Ureter (tissue), 1 donor: ENCODE measurements around the gene APBA1. TPM values are rescaled to one million over a fixed set of nuclear protein-coding genes. Genes with fewer than 3 reads are reported as not detected.

Source experiments
- DNase-seq: peaks from one replicate; pipeline ENCODE4 v3.0.0-alpha.2; 2020; ENCODE audit warnings: low spot score
- total RNA-seq: library from RNA; stranded (reverse); gene quantifications from one replicate; pipeline ENCODE4 v1.2.4, GENCODE V29; 2023
- donor health status: DM: yes; HTN: yes; CAD: no.

APBA1 gene
- total RNA-seq, 1 donor from 2014 or later: 21.1 TPM

DNA sequence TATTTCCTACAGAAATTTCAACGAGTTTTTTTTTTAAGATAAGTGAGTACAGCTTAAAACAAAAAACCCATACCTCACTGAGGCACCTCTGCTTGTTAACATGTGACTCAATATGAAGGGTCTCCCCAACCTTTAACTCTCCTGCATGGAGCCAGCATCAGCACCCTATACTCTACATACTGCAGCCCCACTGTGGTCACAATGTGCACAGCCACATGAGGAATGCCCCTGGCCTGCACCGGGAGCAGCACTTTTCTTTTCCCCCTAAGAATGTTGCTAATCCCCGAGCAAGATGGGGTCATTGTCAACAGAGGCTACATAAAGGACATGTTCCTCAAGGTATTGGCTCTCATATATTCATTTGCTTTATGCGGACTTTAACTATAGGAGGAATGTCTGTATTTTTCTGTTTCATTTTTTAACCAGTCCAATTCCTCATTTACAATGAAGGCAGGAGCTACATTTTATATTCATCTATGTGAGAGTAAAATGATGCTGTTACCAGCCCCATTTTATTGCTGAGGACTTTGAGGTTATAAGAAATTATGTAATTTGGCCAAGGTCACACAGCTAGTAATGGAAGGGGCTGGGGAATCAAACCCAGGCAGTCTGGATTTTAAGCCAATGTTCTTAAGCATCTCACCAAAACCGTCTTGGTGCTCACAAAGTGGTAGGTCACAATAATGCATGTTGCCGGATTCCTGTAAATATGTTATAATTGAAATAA is 93.0 kb downstream of the APBA1 start:
- DNase-seq: no peak

DNA sequence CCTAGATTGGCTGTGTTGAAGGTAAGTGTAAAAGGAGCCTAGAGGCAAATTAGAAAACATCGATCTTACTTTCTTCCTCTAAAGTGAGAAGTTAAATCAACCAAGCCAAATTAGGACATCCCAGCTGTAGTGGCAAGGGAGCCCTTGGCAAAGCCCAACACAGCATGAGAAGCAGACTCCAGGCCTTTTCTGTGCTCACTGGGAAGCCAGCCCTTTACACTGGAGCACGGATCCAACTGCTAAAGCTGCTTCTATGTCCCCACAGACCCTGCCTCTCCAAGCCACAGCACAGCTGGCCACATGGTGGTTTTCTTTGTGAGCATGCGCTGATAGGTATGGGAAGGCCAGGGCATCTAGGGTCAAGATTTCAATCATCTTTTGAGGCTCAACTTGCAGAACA is 94.1 kb downstream of the APBA1 start:
- no peak for DNase-seq

DNA sequence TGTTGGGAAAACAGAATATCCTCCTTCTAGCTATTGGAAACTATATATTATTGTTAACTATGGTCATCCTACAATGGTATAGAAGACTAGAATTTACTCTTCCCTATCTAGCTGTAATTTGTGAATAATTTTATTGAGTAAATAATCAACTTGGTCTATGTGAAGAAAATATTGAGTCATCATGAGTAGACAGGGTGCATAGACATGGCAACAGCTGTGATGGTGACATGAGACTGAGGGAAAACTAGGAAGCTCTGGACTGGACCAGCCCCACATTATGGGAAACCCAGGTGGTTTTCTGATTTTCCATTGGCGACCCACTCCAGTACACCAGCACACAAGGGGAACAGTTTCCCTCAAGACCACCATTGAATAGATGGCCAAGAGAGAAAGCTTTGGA is 95.0 kb downstream of the APBA1 start:
- no peak for DNase-seq

DNA sequence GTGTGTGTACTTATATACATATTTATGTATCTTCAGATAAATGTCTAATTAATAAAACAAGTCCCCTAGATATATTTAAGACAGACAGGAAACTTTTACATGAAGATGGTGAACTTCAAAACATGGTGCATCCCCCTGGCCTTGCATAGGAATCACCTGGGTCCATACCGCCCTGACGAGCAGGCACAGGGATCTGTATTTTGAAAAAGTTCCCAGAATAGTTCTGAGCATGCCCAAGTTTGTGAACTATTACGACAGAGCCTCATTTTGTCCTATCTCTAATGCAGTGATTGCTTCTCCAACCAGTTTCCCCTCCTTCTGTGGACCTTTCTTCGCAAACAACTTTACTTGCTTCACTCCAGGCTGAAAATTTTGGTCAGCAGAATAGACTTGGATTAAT is 98.1 kb downstream of the APBA1 start:
- no peak for DNase-seq

DNA sequence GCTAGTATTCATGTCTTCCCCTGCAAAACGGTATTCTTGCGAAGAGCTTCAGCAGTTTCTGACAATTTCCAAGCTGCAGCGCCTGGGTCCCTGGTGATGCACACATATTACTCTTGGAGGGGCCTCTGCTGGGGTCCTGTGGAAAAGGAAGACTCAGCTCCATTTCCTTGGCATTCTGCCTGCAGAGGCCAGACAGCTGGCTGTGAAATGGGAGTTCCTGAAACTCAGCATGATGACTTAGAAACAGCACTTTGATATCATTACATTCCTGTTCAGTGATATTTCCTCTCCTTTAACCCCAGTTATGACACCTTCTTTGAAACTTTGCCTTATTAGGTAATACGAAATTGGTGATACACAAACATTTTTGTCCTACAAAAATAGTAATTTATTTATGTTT is 98.5 kb downstream of the APBA1 start:
- no peak for DNase-seq

DNA sequence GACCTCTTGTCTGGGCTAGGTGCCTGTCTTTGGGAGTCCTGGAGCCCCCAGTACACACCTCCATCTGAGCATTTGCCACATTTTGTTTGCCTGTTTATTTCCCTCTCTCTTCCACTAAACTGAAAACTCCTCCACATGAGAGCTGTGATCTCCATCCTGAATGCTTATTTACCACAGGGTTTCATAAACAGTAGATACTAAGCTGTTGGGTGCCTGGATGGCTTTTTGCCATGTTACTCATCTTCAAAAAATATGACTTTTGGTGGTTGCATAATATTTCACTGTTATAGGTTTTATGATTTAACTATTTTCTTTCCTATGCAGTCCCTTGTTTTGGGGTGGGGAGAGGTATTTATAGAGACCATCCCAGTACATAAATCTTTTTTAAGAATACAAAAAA is 99.6 kb downstream of the APBA1 start:
- DNase-seq: no peak

DNA sequence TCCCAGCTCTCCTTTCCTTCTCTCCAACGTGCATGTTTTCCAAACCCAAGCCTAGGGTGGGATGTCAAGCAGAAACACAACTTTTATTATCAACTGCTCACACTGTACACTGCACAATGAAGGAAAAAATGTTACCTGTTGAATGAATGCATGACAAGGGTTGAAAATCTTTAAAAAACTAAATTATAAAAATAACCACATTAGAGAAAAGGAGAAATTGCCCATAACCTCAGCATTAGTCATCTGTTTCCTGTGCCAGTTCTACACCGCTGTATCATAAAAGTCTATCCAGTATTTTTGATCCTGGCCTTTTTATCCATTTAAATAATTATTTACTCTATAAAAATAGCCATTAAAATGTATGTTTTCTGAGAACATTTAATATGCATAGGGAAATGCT is 101.1 kb downstream of the APBA1 start:
- DNase-seq: no peak

DNA sequence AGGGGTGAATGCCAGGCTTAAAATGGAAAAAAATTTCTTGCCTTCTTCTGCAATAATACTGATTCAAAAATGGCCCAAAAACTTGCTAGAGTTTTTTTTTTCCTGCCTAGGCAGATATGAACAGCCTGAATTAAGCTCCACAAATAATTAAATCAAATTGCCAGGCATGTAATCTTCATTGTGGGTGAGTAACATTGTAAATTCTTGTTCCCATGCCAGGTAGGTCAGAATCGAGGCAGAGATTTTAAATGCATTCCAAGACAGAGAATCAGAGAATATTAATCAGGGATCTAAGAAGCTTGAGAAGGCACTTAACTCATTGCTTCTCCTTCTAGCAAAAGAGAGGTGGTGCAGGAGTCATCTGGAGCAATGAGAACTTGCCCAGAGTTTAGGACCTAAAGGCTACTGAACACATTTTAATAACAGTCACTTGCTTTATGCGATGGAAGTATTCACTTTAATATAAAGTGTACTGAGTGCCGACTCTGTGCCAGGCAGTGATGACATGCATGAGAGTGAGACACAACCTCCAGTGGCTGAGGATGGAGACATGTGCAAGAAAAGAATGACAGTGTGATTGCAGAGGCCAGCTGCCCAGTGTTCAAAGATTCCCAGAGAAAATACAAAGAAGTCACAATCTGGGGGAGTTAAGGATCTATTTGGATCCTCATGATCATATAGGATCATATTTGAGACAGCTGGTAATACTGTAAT is 102.3 kb downstream of the APBA1 start:
- DNase-seq: no peak

DNA sequence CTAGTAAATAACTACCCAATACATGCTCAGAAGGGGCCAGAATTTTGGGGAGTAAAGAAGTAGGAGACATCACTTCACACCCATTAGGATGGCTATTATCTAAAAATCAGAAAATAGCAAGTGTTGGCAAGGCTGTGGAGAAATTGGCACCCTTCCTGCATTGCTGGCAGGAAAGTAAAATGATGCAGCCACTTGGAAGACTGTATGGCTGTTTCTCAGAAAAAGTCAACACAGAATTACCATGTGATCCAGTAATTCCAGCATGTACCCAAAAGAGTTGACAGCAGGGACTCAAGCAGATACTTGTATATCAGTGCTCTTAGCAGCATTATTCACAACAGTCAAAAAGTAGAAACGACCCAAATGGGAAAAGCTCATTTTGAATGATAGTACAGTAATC is 107.6 kb downstream of the APBA1 start:
- no peak for DNase-seq

DNA sequence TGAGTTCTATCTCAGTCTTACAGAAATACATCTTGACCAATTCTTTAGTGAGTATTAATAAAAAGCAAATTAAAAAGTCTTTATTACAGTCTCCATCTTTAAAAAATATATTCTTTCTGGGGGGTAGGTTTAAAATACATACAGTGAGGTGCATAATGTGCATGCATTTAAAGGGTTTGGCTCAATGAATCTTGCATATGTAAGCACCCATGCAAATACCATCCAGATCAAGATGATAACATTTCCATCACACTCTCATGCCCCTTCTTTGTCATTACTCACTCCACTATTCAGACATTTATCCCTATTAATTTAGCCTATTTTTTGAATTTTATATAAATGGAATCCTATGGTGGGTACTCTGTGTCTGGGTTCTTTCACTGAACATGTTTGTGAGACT is 113.0 kb downstream of the APBA1 start:
- no peak for DNase-seq

DNA sequence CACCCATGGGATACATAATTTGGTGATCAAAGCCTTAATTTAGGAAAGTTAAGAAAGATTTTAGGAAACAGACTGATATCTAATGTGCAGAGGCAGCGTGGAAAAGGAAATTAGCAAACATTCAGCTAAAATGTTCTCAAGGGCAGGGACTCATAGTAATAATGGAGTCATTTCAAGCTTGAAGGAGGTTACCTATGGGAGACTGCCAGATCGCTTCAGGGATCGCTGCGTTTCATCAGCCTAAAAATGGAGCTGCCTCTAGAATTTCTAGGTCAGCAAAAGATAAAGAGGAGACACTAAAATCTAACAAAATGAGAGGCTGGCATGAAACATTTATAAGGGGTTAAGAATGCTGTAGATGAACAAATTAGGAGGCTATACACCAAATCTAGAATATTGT is 115.5 kb downstream of the APBA1 start:
- no peak for DNase-seq

DNA sequence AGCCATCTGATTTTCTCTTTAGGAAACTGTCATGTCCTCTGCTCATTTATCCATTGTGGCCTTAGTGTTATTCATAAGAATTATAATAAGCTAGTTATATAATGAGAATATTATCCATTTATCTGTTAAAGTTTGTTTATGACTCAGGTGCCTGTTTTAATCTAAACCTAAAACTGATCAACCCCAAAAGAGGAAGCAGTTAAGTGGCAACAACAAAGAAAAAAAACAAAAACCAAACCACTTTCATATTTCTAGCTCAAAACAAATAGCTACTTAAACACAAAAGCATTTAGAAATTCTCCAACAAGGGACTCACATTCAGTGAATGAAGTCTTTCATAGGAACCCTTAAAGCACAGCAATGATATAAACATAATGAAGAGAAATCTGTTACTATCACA is 116.4 kb downstream of the APBA1 start:
- no peak for DNase-seq

DNA sequence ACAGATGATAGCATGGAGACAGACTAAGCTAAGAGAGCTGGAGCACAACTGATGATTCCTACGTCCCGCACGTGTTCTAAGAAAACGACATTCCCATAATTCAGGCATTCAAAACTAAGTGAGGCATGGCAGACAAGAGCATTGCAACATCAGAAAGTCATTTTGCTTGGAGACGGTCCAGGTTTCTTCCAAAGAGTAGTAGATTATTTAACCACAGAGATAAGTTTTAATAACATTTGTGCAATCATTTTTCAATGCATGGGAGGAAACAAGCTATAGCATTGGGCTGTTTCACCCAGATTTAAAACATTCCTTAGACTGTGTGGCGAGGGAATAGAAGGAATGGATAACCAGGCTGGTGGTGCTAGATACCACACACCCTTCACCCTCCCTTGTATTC is 117.2 kb downstream of the APBA1 start:
- DNase-seq: no peak

DNA sequence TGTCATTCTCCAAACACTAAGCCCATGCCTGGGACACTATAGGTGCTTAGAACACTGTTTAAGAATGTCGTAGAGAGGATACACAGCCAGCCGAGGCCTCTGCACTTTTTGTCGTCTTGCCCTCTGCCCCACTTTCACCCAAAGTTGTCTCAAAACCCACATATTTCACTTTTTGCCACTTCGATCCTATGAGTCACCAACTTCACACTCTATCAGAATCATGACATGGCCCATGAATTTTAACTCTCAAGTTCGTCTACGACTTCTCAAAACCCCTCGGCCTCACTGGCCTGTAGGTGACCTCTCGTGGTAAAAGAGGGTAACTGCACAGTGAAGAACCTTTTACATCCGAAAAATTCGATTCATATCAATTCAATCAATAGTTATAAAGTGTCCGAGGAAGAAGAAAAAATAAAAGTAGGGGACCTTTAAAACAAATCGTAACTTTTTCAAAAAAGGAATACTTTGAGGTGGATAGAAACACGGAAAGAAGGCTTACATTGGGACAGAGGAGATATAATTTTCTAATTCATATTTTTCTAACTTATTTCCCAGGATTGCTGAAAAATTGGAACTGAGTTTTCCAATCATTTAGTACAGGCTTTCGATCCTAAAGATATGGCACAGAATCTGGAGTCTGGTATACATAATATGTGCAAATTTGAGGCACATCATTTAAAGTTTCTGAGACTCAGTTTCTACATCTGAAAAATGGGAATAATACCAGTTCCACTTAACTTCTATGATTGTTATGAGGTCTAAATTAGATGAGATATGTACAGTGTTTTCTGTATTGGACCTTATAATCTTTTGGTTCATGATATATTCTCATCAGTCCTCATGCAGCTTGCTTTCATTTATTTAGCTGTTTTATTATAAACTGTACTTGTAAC is 122.6 kb downstream of the APBA1 start:
- no peak for DNase-seq

DNA sequence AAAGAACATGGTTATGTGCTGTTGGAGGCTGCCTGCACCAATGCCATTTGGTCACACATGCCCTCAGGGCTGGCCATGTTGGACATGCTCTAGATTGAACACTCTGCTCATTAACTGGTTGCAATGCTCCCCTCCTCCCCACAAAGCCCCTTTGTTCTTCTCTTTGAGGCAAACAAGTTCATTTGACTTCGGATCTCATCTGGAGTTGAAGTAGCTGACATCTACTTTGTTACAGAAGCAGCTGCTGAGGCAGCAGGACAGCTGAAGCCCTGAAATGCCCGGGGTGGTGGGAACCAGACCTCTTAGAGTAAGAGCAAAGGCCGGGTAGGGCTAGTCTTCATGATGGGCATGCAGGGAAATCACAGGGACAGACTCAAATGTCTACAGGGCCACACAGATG is 123.5 kb downstream of the APBA1 start:
- DNase-seq: no peak

DNA sequence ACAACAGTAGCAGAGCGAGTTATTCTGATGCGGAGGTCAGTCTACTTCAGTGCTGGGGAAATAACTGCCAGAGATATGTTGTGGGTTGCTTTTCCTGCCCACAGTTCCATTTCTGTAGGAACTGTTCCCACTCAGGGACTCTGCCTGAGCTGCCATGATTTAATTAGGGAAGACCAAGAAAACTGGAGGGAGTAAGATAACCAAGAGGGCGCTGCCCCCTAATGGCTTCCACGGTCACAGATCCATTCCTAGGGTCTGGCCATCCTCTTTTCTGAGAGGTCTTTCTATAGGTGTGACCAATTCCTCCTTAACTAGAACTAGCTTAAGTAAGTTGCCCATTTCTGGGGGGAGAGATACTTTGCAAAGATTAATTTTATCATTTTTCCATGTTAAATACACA is 125.9 kb downstream of the APBA1 start:
- DNase-seq: no peak

DNA sequence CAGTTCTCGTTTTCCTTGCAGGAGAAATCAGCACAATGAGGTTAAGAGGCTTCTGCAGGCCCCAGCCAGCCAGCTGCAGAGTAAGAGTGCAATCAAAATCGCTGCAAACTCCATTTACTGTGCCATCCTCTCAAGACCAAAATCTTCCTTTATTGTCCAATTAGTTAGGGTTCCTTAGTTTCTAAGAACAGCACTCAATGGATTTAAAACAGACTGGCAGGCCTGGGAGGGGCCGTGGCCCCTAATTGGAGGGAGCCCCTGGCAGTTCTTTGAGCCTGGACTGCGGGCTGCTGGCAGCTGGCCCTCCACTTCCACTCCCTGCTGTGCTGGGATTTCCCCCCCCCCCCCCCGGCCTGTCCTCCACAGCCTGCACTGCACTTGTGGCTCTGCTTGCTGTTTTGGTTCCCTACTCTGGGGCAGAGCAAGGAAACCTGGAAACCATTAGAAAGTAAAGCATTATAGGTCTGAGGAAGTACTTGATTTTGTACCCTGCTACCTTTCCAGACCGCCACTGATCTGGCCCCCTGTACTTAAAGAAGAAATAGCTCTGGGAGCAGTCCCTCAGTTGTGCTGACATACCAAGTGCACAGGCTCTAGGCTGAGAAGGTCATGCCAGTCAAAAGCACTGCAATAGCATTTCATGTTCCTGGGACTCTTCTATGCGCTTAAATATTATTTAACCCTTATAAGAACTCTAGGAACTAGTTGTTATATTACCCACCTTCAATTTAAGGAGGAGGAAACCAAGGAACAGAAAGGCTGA is 129.0 kb downstream of the APBA1 start:
- no peak for DNase-seq

DNA sequence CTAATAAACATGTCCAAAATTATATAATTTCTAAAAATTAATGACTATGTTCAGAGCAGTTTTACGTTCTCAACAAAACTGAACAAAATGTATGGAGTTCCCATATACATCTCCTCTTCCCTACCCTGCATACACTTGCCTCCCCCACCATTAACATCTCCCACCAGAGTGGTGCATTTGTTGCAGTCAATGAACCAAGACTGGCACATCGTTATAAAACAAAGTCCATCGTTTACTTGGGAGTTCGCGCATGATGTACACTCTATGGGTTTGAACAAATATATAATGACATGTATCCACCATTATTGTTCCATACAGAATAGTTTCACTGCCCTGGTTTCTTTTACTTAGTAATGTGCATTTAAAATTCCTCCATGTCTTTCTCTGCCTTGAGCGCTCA is 130.1 kb downstream of the APBA1 start:
- DNase-seq: no peak

DNA sequence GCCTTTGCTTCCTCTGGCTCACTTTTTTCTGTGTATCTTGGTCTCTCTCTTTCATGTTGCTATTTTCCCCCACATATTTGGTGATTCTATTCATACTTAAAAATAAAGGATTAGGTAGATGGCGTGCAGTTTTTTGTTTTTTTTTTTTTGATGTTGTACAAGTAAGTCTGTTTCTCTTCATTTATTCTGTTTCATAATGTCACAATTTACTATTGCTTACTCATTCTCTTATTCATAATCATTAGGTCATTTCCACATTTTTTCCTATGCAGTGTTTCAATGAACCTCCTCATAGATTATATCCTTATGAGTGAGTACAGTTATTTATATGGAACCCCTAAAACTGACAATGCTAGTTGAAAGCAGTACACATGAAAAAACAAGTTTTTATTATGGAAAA is 136.3 kb downstream of the APBA1 start:
- DNase-seq: no peak

DNA sequence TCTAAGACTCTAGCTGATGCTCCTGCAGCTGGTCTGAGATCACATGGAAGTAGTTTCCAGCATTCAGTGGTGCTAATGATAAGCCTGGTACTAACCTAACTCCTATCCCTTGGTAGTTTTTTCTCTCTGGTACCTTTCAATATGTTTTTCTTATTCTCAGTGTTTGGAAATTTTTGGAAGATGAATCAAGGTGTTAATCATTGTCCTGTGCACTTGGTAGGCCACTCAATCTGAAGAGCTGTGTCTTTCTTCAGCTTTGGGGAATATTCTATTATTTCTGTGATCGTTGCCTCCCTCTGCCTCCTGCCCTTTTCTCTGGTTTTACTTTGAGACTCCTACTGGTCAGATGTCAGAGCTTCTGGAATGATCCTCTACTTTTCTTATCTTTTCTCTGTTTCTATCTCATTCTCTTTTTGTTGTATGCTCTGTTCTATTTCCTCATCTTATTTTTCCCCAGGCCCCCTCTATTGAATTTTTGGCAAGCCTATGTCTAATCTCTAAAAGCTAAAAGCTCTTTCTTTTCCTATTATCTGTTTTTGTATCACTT is 136.8 kb downstream of the APBA1 start:
- DNase-seq: no peak

DNA sequence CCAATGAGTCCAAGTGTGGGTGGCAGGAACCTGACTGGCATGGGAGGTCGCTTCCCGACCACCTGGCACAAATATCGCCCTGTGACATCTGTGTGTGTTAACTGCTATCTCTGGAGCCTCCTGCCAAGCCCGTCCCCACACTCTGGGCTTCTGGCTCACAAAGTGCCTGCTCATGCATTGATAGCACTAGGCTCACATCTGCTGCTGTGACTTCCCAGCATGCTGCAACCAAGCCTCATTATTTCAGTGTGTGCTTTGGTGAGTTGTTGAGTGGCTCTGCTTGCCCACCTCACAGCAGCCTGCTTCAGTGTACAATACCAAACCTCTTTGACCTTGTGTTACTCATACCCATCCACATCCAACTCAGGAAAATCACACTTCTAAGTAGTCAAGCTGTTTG is 139.8 kb downstream of the APBA1 start:
- no peak for DNase-seq

DNA sequence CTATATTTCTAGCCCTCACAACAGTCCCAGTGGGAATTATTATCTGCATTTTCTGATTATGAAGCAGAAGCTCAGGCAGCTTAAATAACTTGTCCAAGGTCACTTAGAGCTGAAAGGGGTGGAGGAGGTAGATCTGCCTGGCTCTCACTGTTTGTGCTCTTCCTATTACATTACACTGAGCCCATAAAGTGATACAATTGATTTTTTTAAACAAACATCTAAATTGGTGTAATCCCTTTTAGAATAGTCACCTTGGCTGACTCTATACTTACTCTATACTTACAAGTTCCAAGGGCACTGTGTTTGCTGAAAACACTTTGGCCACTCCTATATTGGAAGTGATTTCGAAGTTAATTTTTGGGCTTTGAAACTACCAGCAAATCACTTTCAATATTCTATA is 144.7 kb downstream of the APBA1 start:
- no peak for DNase-seq
